BE2C (cell line): ENCODE measurements around the gene SRD5A2. TPM values are rescaled to one million over a fixed set of nuclear protein-coding genes. Genes with fewer than 3 reads are reported as not detected.

ENCODE experiments used
- DNase-seq: peaks from one replicate; pipeline ENCODE4 v3.0.0-alpha.2; 2020
- H3K27me3 ChIP-seq: fragments of 250-450 bp; sonication (Bioruptor Pico); 2 replicates; pipeline ENCODE4 v1.5.1; 2020; ENCODE audit warnings: mild to moderate bottlenecking
- H3K36me3 ChIP-seq: fragments of 250-450 bp; sonication (Bioruptor Pico); 2 replicates; pipeline ENCODE4 v1.5.1; 2020; ENCODE audit warnings: mild to moderate bottlenecking
- H3K4me1 ChIP-seq: fragments of 250-450 bp; sonication (Bioruptor Pico); 2 replicates; pipeline ENCODE4 v1.5.1; 2020
- H3K4me3 ChIP-seq: 2 replicates; pipeline ENCODE4 v1.5.1; 2011; ENCODE audit warnings: low read depth, low read length
- H3K9me3 ChIP-seq: fragments of 250-450 bp; sonication (Bioruptor Pico); 2 replicates; pipeline ENCODE4 v1.5.1; 2020
- CTCF ChIP-seq: IDR thresholded peaks from 2 replicates; pipeline ENCODE4 v1.5.1; 2012; ENCODE audit warnings: mild to moderate bottlenecking, low read depth, low read length
- polyA plus RNA-seq: library from polyadenylated mRNA; unstranded; fragments of >200 nt; gene quantifications from one replicate; pipeline ENCODE4 v1.2.1, GENCODE V29; 2012; ENCODE audit warnings: low read depth, missing spikeins; ENCODE audit not compliant: insufficient read length, insufficient read depth

SRD5A2 gene
- polyA plus RNA-seq, result not detected

GRCh38 chr2:31580321-31581117 is at the start of gene SRD5A2:
SRD5A2 (minus strand) TSS chr2:31580938; CDS start chr2:31580900, 38 bp downstream.
- DNase-seq, result no peak
- peaks cover 5% of the 10 kb centered on the region for H3K9me3 ChIP-seq
- H3K4me1 ChIP-seq, result no peaks in the 10 kb centered on the region
- peaks cover 39% of the 10 kb centered on the region for H3K27me3 ChIP-seq
- no peaks in the 10 kb centered on the region for H3K36me3 ChIP-seq
- no peak within 1 kb of the TSS for H3K4me3 ChIP-seq
- no peak for TF ChIP-seq CTCF

GRCh38 chr2:31606509-31606908 is 25.8 kb upstream of the SRD5A2 start:
- DNase-seq, result no peak
- TF ChIP-seq CTCF, result no peak
- Histone ChIP-seq H3K4me3 (no peak overlapping the region), H3K4me1 (no peaks in the 10 kb centered on the region), H3K36me3 (no peaks in the 10 kb centered on the region), H3K27me3 (no peaks in the 10 kb centered on the region), H3K9me3 (no peaks in the 10 kb centered on the region)

- Histone ChIP-seq H3K4me3 (no peak overlapping the region), H3K36me3 (no peaks in the 10 kb centered on the region), H3K27me3 (no peaks in the 10 kb centered on the region), H3K4me1 (no peaks in the 10 kb centered on the region), H3K9me3 (no peaks in the 10 kb centered on the region)
- TF ChIP-seq CTCF, result no peak
- no peak for DNase-seq
Observed at GRCh38 chr2:31598694-31599093, 18.0 kb upstream of the SRD5A2 start.

GRCh38 chr2:31586230-31586629 is 5.5 kb upstream of the SRD5A2 start:
- no peak for TF ChIP-seq CTCF
- H3K4me3 ChIP-seq, result no peak overlapping the region
- no peaks in the 10 kb centered on the region for H3K4me1 ChIP-seq
- no peak for DNase-seq
- no peaks in the 10 kb centered on the region for H3K36me3 ChIP-seq
- H3K27me3 ChIP-seq, result peaks cover 16% of the 10 kb centered on the region
- H3K9me3 ChIP-seq, result no peaks in the 10 kb centered on the region; the same call in 1 of the 2 replicates

GRCh38 chr2:31581124-31581795 is 522 bp upstream of the SRD5A2 start:
- peaks cover 39% of the 10 kb centered on the region for H3K27me3 ChIP-seq
- H3K4me3 ChIP-seq, result no peak overlapping the region
- DNase-seq, result no peak

More at GRCh38 chr2:31581124-31581795, 522 bp upstream of the SRD5A2 start:
- H3K36me3 ChIP-seq, result no peaks in the 10 kb centered on the region
- H3K4me1 ChIP-seq, result no peaks in the 10 kb centered on the region
- TF ChIP-seq CTCF, result no peak
- H3K9me3 ChIP-seq, result peaks cover 5% of the 10 kb centered on the region
